HG03354 (cell line): ENCODE measurements around the gene MAPKAPK5.
"Not testable (repeated sequence)": the region's sequence is repeated elsewhere in the genome, so short reads cannot be mapped to it uniquely, and the experiment has no call there.

Source experiments
- ATAC-seq: cut with Tn5 transposase; IDR thresholded peaks from one replicate; pipeline ENCODE4 v1.9.1; 2021; ENCODE audit warnings: mild to moderate bottlenecking; ENCODE audit not compliant: unreplicated experiment, poor library complexity, severe bottlenecking

The MAPKAPK5 gene

DNA sequence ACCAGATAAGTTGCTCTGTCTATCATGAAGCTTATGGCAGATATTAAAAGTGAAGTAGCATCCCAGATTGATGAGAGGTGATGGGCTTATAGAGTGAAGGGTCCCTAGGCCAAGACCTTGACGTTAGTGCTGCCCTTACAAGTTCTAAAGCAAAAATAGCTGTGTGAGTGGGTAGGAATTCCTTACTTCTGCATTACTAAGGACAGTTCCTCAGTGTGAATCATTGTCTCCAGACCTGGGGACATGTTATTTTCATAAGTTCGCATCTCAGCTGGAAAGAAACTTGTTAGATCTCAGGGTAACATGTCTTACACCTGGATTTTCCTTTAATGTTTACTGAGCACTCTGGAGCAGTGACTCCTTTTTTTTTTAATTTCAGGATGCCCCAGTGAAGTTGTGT, 28.7 kb downstream of the MAPKAPK5 start:
- ATAC-seq = no peak

DNA sequence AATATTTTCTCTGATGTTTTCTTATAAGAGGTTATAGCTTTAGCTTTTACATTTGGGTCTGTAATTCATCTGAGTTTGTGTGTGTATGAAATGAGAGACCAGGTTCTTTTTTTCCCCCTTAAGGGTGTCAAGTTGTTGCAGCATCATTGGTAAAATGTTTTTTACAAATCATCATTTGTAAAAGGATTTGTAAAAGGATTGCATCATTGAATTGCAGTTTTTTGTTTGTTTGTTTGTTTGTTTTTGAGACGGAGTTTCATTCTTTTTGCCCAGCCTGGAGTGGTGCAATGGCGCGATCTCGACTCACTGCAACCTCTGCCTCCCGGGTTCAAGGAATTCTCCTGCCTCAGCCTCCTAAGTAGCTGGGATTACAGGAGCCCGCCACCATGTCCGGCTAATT, 31.1 kb downstream of the MAPKAPK5 start:
- no peak for ATAC-seq

DNA sequence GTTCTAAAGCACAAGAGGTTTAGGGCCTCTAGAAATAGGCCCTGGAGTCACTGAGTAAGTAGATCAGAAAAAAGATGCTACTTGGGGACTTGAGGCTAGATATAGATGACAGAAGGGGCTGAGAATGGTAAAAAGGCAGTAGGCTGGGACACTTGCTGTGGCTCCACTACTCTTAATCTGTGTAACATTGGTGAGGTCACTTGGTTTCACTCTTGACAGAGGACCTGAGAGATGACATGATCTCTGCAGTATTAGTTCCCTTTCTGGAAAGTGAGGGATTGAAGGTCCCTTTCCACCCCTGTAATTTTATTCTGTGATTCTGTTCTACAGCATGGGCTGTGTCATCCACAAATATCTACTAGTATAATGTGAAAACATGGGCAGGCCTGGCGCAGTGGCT, 39.7 kb downstream of the MAPKAPK5 start:
- no peak for ATAC-seq

DNA sequence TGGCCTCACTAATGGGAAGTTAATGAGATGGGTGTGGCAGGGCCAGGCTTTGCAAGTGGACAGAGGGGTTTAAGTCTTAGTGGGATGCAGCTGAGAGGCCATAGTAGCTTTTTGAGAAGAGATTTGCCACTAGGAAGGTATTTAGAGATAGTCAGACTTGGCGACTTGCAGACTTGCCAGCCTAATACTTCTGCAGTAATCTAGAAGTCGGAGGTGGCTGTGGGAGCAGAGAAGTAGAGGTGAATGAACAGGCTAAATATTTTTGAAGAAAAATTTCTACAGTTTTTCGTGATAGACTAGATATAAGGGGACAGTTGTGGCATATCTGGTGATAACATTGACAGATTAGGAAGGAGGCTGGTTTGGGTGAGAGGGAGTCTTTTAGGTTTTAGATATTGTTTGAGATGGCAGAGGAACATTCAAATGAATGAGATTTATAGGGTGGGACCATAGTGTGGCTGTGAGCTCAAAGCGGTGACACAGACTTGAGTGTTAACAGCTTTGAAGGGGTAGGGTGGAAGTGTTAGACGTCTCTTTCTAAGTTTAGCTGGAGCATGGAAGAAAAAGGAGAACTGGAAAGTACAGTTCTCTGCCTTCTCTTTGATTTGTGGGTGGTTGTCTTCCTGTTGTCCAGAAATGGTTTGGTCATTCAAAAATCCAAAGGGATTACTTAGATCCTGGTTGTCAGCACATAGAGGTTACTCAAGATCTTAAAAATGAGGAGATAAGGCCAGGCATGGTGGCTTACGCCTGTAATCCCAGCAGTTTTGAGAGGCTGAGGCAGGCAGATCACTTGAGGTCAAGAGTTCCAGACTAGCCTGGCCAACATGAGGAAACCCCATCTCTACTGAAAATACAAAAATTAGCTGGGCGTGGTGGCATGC, 44.9 kb downstream of the MAPKAPK5 start:
- ATAC-seq = no peak

DNA sequence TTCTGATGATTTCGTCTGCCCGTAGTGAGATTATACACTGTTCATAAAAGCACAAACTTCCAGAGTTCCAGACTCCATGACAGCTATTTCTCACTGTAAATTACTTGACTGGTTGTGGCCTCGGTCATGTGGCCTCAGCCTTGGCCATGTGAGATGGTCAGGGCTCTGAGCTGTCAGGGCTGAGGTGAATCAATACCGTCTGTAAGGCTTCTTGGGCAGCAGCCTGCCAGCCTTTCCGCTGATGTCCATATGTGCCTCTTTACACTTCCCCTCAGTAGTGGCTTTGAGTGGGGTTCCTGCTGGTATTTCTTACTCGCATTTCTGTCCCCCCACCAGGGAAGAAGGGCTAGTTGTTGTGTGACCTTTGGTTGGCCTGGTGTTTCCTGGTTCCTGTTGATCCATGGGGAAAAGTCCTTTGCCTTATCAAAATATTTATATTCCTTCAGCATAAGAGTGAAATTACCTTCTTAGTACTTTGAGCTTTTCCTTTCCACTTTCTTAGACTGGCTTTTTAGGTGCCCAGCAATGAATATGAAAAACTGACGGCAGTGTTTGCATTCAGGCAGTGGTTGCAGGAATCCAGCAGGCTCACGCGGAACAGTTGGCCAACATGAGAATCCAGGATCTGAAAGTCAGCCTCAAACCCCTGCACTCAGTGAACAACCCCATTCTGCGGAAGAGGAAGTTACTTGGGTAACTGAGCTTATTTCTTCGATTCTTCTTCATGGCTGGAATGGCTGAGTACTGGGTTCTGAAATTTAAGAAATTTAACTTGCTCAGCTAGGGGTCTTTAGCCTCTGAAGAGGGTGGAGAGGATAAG, 46.1 kb downstream of the MAPKAPK5 start:
- no peak for ATAC-seq

DNA sequence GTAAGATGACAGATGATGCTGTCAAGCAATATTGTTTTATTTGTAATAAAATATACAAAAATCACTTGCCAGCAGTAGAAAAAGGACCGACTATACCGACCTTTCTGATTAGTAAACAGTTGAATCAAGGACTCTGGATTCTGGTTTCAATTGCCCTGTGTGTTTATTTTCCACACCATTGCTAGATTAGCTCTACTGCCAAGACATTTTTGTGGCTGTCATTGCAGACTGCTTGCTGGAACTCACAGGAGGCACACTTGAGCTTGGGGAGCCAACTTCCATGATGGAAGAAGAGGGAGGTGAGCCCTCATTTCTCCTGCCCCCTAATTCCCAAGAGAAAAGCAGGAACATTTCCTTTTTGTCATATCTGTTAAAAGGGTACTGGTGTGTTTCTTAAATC, 51.3 kb downstream of the MAPKAPK5 start:
- no peak for ATAC-seq

DNA sequence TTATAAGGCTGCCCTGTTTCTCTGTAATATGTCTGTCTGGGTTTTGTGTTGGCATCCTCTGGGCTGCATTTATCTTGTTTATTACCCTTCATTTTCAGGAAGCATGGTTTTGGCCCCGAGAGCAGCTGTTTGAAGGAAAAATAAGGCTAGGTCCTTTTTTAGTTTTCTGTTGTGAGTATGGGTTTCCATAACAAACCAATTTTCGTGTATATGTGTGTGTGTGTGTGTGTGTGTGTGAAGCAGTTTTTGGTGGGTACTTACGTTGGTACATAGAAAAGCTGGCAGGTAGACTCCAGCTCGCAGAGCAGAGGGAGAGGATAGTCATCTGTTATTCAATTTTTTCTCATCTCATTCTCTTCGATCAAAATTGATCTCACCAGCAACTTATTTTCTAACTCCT, 52.5 kb downstream of the MAPKAPK5 start:
- ATAC-seq = no peak

DNA sequence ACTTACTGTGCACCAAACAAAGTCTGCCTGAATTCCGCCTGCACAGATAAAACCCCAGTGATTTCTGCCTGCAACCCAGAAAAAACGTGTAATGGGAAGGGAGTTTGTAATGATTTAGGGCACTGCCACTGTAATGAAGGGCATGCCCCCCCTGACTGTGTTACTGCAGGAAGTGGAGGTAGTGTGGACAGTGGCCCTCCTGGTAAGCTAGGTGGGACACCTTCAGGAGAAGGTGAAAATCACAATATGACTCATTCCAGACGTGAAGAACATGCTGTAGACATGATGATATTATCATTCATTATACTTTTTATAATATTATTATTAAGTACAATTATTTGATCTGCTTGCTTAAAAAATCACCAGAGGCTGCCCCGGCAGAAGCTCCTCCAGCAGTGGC, 59.2 kb downstream of the MAPKAPK5 start:
- no peak for ATAC-seq

DNA sequence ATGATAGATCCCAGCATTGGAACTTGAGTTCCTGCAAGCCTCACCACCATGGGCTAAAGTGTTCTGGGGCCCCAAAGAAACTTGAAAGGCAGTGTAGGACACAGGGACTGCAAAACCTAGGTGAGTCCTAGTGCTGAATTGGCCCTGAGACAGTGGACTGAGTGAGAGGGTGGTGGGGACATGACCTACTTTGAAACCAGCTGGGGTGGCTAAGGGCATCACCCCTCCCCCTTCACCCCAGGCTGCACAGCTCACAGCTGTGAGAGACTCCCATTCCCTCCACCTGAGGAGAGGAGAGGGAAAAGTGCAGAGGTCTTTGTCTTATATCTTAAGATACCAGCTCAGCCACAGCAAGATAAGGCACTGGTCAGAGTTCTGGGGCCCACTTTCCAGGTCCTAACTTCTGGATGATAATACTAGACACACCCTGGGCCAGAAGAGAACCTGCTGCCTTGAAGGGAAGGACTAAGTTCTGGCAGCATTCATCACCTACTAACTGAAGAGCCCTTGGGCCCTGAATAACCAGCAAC, 62.5 kb downstream of the MAPKAPK5 start:
- ATAC-seq = no peak

DNA sequence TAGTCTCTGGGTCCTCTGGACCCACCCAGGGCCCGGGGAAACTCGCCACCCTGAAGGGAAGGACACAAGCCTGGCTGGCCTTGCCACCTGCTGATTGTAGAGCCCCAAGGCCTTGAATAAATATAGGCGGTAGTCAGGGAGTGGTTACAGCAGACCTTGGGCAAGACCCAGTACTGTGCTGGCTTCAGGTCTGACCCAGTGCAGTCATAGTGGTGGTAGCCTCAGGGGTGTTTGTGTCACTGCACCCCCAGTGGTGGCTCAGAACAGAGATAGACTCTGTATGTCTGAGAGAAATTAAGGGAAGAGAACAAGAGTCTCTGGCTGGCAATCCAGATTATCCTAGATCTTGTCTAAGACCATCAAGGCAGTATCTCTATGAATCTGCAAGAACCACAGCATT, 63.5 kb downstream of the MAPKAPK5 start:
- no peak for ATAC-seq

DNA sequence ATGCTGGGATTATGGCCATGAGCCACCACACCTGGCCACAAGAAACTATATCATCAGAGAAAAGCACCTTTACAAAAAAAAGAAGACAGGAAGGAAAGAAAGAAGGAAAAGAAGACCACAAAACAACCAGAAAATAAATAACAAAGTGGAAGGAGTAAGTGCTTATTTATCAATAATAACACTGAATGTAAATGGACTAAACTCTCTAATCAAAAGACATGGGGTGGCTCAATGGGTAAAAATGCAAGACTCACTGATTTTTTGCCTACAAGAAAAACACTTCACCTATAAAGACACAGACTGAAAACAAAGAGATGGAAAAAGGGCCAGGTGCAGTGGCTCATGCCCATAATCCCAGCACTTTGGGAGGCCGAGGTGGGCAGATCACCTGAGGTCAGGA, 65.7 kb downstream of the MAPKAPK5 start:
- ATAC-seq = no peak

DNA sequence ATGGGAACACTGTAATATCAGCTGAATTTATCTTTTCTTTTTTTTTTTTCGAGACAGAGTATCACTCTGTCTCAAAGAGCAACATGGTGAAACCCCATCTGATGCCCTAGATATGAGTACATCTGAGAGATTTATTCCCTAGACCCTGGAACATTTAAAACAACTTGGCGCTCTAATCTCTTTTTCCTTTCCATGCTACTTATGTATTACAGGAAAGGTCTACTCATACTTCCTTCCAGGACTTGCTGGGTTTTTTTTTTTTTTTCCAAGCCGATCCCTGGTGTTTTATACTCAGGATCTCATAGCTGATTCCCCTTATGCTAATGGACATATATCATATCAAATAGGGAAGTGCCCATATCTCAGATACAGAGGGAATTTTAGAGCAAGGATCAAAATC, 83.1 kb downstream of the MAPKAPK5 start:
- ATAC-seq = no peak

DNA sequence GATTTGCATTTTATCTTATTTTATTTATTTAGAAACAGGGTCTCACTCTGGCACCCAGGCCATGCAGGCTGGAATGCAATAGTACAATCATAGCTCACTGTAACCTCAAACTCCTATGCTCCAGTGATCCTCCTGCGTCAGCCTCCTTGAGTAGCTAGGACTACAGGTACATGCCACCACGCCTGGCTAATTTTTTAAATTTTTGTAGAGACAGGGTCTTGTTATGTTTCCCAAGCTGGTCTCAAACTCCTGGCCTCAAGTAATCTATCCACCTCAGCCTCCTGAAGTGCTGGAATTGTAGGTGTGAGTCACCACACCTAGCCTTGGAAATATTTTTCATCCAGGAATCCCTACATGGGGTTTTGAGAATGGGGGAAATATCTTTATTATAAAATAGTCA, 84.6 kb downstream of the MAPKAPK5 start:
- ATAC-seq = no peak

DNA sequence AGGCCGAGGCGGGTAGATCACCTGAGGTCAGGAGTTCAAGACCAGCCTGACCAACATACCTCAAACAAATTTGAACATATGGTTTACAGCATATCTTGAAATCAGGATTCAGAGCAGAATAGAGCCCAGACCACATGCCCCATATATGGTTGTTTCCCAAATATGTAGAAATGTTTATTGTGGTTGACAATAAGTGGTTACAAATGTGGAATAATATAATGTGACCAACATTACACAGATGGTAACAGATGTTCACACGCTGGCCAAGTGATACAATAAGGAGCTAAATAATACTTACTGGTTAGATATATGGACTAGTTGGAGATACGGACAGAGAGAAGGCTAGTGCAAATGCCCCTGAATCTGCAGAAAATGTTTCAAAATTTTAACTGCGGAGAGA, 85.3 kb downstream of the MAPKAPK5 start:
- no peak for ATAC-seq

DNA sequence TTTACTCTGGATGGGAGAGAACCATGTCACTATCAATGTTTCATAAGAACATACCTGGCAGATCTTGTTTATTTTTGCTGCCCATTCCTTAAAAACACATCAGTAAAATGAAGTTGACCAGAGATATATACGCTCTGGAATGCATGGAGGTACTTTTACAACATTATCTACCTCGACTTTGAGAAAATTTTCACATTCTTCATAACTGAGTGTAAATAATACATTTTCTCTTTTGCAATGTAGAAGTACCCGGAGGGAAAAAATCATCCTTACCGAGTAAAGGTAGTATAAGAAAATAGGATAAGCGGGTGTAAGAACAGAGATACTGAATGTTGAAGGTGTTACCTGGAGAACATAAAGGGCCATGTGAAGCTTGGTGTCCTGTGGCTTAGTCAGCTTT, 90.2 kb downstream of the MAPKAPK5 start:
- ATAC-seq = no peak

DNA sequence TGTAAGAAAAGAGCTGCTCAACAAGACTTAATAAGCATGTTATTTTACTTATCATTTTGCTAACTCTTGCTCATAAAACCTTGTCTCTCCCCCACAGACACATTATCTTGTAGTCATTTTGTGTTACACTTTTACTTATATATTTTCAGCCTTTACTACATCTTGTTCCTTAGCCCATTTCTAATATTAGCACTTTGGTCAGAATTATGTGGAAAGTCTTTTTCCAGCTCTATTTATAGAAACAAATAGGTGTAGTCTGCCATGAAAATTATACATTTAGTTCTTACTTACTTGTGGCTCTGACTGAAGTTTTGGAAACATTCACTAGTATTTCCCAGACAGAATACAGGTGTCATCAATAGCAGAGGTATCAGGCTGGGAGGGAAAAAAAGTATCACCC, 94.8 kb downstream of the MAPKAPK5 start:
- no peak for ATAC-seq

DNA sequence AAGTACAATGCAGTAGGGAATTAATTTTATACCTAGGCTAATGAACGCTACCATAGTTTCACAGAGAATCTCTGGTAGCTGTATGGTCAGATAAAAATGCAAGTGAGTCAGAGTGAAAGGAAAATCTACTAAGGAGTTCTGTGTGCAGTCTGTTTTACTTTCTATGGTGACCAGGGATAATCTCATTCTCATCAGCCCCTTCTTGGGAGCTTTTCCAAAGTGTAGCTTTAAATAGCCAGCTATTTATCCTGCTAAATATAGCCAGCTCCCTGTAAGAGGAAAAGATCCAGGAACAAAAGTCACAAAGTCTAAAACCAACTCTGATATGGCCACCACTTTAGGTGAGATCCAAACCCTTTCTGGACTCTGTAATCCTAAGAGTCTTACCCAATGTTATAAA, 95.4 kb downstream of the MAPKAPK5 start:
- ATAC-seq = no peak

DNA sequence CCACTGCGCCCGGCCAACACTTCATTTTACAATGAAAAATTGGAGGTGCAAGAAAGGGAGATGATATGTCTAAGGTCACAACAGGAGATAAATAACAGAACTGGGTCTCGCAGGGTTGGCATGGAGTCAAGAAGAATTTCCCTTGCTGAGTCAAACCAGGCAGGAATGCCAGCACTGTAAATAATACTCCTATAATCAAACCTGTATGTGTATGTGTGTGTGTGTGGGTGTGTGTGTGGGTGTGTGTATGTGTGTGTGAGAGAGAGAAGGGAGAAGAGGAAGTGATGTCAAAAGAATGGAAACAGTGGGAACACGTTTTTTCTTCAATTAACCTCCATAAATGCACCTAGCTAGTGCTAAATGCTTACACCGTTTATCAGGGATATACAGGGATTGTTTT, 100.5 kb downstream of the MAPKAPK5 start:
- no peak for ATAC-seq

DNA sequence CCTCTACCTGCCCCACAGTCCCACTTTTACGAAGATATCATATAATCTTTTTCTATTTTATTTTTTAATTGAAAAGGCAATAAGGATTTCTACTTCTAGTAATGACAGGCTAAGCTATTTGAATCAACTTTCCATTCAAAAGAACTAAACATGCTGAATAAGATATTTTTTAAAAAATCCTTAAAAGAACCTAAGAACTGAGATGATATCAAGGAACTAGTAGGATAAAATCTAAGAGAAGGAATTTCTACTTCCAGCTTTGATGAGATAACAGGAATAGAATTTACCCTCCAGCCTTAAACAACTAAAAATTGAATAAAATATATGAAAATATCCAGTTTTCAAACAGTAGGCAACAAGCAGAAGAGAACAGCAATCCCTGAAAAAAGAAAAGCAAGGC, 101.9 kb downstream of the MAPKAPK5 start:
- ATAC-seq = no peak

DNA sequence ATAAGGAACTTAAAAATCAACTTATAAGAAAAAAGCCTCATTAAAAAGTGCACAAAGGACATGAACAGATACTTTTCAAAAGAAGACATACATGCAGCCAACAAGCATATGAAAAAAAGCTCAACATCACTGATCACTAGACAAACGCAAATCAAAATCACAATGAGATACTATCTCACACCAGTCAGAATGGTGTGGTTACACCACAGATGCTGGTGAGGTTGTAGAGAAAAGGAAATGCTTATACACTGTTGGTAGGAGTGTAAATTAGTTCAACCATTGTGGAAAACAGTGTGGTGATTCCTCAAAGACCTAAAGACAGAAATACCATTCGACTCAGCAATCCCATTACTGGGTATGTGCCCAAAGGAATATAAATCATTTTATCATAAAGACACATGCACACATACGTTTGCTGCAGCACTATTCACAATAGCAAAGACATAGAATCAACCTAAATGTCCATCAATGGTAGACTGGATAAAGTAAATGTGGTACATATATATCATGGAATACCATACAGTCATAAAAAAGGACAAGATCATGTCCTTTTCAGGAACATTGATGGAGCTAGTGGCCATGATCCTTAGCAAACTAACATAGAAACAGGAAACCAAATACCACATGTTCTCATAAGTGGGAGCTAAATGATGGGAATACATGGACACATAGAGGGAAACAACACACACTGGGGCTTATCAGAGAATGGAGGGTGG, 109.1 kb downstream of the MAPKAPK5 start:
- ATAC-seq = not testable (repeated sequence)
